Germinal center (tissue), 1 donor: ENCODE measurements around the gene TMPRSS4.

Experiments
- DNase-seq: peaks from one replicate; pipeline ENCODE4 v3.0.0; 2012; ENCODE audit warnings: mixed read lengths, low spot score

Gene TMPRSS4, protein sequence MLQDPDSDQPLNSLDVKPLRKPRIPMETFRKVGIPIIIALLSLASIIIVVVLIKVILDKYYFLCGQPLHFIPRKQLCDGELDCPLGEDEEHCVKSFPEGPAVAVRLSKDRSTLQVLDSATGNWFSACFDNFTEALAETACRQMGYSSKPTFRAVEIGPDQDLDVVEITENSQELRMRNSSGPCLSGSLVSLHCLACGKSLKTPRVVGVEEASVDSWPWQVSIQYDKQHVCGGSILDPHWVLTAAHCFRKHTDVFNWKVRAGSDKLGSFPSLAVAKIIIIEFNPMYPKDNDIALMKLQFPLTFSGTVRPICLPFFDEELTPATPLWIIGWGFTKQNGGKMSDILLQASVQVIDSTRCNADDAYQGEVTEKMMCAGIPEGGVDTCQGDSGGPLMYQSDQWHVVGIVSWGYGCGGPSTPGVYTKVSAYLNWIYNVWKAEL

DNA sequence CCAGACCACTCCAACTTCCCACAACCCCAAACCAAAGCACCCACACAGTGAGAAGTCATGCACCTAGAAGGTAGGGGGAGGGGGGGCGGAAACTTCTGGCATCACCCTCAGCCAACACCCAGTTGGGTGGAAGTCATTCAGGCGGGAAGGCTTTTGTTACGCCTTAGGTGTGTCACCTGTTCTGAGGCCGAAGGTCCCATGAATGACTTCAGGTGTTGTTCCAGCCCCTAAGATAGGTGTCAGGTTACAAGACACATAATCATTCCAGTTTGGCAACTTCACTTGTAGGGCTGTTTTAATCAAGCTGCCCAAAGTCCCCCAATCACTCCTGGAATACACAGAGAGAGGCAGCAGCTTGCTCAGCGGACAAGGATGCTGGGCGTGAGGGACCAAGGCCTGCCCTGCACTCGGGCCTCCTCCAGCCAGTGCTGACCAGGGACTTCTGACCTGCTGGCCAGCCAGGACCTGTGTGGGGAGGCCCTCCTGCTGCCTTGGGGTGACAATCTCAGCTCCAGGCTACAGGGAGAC lies at the start of gene TMPRSS4:
TMPRSS4 (plus strand) TSS at position 325 of the 528 bp plus-strand sequence. CDS start 225 bp downstream, outside the sequence.
- DNase-seq = no peak

DNA sequence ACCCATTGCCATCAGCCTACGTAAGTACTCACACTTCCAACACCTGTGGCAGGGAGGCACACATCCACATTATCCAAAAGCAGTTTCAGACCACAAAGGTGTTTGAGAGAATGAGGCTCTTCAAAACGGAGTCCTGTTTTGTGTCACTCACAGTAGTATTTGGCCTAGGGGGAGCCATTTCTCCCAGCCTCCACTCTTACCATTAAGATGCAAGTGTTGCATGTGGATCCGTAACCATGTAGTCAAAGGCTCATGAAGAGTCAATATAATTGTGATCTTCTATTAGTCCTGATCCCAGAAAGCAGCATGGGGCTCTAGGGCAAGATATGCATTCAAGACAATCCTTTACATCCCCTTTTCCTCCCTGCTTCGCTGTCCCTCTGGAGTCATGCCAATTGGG lies 49.2 kb upstream of the TMPRSS4 start:
- no peak for DNase-seq

DNA sequence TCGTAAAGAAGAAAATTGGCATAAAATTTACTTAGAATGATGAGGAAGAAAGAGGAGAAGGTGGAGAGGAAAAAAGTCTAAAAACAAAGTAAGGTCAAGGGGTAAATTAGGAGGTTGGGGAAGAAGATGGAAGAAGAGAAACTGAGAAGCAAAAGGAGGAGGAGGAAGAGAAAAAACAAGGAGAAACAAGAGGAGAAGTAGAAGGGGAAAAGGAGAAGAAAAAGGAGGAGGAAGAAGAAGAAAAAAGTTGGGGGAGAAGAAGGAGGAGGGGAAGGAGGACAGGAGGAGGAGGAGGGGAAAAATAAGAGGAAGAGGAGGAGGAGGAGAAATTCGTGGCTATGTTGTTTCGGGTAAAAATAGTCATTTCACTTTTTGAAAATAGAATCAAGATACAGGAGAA lies 48.3 kb upstream of the TMPRSS4 start:
- no peak for DNase-seq

DNA sequence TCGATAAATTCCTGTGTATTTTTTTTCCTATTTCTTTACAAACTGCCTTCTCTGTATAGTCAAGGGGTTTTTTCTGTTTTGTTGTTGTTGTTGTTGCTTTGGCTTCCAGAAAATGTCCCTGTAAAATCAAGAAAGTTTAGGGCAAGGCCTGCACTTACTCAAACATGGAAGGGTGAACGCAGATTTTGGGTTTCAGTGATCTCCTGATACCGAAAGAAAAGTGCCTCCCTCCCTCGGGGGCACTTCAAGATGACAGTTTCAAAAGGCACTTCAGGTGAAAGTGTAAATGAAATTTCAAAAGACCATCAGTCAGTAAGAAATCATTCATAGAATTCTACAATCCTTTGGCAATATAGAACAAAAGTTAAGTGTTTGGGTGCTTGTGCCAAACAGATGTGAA lies 43.4 kb upstream of the TMPRSS4 start:
- DNase-seq = no peak

DNA sequence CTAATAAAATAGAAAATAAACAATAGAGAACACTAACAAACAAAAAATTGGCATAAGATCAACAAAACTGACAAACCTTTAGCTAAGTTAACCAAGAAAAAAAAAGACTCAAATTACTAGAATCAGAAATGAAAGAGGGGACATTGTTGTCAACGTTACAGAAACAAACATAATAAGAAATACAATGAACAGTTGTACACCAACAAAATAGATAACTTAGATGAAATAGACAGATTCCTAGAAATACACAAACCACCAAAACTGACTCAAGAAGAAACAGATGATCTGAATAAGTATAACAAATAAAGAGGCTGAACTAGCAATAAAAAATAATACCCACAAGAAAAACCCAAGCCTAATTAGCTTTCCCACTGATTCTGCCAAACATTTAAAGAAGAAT lies 34.7 kb upstream of the TMPRSS4 start:
- no peak for DNase-seq

DNA sequence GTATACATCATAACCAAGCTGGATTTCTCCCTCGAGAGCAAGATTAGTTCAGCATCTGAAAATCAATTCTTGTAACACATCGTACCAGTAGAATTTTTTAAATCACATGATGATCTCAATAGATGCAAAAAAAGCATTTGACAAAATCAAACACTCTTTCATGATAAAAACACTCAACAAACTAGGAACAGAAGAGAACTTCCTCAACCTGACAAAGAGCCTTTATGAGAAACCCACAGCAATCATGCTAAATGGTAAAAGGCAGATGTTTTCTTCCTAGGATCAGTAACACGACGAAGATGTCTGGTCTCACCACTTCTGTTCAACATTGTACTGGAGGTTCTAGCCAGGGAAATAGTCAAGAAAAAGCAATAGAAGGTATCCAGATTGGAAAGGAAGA lies 34.1 kb upstream of the TMPRSS4 start:
- no peak for DNase-seq

DNA sequence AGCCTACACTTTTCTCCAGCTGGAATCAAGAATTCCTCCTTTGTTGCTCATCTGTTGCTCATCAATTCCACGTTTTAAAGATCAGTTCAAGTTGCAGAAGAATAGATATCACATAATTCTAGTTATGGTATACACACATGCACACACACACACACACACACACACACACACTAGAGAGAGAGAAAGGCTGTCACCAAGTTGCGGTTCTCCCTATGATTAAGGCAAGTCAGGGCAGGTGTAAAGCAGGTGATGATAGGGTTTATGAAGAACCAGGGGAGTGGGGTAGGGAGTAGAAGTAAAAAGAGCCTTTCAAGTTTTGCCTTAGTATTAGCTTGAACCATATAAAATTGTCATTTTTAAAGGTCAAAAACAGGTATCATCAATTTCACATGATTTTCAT lies 31.7 kb upstream of the TMPRSS4 start:
- no peak for DNase-seq

DNA sequence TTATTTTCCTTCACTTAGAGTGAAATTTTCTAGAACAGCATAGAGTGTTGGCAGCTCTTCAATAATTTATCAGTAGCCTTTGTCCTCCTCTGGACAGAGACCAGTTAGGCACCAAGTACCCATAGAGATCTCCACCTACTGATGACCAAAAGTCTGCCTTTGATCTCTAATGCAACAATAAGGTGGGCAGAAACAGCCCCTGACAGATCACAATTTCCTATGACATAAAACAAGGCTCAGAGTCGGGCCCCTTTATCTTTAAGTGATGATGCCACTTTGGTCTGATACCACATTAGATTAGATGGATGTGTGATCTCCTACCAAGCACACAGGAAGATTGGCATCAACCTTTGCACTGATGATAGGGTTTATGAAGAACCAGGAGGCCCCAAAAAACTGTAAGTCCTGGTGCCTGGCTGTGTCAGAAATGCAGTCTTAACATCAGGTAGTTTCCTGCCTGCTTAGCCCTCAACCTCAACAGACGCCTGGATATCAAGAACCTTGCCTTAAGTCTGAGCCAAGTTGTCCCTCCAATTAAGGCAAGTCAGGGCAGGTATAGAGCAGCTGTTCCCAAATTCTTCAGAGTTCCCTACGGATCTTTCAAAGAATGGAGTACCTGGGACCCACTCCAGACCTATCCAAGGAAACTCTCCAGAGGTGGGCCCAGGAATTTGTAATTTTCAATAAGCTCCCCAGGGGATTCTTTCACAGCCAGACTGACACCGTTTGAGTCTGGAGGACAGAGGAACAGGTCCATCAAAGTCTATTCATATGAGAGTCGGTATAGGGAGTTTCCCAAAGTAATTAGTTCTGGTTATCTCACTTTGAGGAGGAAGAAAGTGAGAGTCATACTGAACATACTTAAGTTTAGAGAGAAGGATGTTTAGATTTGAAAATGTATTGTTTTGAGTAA lies 30.6 kb upstream of the TMPRSS4 start:
- DNase-seq = no peak

DNA sequence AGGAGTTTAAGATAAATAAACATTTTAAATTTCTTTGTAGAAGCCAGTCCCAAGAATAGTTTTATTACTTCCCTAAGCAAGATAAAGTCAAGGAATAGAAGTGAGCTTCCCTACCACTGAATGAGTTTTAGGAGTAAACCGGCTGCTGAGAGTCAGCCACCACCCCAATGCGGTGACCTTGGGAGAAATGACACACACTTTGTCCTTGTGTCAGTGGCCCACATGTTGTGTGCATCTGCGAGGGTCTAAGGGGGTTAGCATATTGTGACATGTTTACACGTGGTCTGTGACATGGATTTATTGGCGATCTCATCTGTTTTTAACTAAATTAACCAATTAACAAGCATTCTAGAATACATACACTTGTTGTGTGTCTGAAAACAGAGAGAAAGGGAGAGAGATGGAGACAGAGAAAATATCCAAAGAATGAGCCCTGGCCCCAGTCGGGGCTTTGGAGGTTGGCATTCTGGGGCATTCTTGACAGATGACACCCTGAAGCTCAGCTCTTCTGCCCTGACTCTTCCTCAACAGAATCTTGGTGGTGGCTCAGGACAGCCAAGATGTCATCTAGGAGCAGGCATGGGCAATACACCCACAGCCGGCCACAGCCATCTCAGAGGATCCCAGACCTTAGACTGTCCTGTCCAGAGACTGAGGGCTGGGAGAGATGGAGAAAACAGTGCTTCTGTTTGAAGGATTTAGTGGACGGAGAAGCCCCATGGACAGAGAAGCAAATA lies 29.7 kb upstream of the TMPRSS4 start:
- DNase-seq = no peak

DNA sequence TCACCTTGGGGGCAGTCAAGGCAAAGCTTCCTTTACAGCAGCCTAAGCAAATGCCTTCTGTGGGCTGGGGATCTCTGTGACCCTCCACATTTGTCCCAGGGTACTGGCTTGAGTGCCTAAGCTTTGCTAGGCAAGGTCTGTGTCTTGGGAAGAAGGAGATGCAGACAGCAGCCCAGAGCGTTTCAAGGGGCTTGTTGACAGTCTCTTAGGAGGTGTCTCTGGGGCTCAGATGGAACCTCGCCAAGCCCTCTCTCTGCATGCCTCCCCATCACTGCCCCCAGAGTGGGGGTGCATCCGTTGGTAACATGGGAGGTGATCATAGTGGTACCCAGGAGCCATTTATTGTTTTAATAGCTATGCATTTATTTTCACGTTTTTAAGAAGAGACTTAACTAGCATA lies 29.1 kb upstream of the TMPRSS4 start:
- DNase-seq = no peak

DNA sequence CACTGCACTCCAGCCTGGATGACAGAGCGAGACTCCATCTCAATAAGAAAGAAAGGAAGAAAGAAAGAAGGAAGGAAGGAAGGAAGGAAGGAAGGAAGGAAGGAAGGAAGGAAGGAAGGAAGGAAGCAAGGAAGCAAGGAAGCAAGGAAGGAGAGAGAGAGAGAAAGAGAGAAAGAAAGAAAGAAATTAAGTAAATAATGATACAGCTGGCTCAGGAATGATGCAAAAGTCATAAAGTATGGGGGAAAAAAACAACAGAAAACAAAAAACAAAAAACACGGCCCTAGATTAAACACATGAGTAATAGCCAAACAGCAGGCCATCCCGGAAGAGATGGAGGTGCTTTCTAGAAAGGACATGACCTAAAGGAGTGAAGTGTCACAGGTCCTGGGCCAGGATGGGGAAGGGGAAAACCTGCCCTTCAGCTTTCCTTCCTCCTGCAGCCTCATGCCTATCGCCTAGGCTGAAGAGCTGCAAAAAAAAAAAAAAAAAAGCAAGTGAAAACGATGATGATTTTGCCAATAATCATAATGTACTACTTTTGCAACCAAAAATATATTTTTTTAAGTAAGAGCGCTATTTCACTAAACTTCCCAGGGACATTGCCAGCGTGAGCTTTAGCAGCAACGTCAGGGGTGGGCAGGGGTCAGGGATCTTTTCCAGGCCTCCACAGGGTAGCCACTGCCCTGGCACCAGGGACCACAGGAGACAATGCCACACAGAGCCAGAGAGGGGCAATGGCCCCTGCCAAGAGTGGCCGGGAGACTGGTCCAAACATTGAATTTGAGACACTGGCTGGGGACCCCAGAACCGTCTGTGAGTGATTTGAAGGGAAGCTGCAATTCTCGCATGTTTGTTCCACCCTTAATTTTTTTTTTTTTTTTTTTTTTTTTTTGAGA lies 28.2 kb upstream of the TMPRSS4 start:
- DNase-seq = no peak

DNA sequence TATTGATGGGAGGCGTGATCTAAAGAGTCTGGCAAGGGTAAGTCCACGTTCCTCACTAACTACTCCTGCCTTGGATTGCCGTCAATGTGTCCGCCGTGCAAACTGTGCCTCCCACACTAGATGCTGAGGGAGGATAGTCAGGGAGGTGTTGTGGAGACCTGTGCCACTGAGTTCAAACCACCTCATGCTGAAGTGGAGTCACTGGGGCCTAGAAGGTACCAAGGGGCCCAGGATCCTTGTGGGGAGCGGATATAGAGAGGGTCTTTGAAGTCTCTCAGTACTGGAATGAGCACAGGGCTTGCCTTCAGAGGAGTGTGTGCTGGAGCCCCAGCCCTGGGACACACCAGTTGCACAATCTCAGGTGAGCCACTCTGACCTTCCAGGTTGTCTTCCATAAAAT lies 27.1 kb upstream of the TMPRSS4 start:
- DNase-seq = no peak

DNA sequence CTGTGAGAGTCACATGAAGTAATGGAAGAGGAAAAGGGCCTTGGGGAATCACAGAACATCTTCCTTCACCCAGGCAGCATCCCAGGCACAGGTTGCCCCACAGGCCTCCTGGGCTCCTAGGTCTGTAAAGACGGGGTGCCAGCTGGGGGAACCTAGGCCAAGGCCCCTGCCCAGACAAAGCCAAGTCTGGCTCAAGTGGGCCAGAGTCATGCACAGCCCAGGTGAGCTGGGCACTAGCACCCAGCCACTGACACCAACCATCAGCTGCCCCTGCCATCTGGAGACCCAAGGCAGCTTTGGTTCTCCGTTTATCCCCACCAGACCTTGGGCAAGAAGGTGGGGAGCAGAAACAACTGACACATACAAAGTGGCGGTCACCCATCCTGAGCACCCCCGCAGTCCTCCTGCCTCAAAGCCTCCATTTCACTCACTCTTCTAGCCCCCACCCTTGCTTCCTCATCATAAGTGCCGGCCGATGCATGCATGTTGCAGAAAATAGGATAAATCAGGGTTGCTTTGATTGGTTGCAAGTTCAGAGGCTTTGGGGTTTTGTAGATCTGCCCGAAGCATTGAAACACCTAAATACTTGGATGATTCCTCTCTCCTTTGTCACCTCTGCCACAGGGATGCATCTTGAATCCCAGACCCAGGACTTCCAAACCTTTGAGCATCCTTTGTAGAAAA lies 26.5 kb upstream of the TMPRSS4 start:
- no peak for DNase-seq

DNA sequence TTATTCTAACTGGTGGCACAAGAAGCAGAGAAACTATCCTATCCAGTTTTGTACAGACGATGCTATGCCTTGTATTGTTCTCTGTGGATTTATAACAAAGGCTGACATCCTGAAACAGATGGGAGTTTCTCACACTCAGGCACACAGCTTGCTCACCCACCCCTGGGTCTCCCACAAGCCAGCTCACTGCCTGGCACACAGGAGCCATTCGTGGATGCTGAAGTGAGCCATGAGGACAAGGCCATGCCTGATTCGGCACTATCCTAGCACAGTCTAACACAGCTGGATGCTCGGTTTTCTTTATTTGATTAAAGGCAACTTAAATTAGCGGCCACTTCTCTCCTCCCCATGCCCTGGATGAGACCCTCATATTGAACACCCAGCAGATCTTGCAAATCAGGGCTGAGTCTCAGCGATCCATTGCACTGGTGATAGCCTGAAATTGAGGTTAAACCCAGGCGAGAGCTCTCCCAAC lies 25.7 kb upstream of the TMPRSS4 start:
- no peak for DNase-seq

DNA sequence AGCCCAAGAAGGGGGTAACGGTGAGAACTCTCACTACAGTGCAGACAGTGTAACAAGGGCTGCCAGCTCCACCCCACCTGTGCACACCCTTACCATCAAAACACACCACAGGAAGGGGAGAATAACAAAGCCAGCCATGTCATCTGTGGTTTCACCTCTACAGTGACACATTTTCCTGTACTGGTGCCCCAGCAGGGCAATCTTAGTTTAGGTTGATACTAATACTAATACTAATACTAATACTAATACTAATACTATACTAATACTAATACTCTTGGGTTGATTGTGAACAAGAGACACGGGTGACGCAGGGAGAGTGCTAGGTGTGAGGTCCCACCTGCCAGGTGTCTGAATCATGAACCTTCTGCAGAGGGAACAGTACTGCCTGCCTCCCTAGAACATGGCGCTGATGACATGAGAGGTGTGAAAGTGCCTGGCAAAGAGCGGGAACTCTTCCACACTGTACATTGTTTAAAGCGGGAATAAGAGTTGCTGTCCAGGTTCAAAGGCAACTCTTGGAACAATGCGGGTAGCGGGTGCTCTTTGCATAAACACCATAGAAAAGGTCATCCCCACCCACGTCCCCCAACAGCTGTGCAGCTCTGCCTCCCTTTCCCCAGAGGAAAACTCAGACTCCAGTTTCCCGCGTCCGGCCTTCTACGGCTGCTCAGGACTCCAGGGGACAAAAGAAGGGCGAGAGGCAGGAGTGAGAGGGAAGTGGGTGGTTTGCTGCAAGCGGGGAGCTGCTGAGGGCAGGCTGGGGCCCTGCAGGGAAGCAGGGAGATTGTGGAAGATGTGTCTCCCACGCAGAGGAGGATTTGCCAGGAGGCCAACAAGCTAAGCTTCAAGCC lies 25.0 kb upstream of the TMPRSS4 start:
- no peak for DNase-seq

DNA sequence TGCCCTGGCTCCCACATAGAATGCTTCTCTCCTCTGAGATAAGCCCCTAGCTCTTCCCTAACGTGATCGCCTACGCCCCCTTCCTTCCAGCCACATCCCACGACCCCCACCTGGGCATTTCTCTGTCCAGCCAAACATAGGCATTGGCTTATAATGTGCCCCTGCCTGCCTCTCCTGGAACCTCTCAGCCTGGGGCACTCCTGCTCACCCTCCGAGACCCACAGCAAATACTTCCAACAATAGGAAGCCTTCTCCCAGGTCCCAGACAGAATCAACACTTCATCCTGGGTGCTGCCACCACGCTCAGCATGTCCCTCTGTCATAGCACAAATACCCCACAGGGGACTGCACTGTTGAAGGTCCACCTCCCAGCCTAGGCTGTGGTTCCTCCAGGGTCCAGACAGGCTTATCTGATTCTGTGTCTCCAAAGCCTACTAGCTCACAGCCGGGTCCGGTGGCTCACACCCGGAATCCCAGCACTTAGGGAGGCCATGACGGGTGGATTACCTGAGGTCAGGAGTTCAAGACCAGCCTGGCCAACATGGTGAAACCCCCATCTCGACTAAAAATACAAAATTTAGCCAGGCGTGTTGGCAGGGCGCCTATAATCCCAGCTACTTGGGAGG lies 24.2 kb upstream of the TMPRSS4 start:
- no peak for DNase-seq

DNA sequence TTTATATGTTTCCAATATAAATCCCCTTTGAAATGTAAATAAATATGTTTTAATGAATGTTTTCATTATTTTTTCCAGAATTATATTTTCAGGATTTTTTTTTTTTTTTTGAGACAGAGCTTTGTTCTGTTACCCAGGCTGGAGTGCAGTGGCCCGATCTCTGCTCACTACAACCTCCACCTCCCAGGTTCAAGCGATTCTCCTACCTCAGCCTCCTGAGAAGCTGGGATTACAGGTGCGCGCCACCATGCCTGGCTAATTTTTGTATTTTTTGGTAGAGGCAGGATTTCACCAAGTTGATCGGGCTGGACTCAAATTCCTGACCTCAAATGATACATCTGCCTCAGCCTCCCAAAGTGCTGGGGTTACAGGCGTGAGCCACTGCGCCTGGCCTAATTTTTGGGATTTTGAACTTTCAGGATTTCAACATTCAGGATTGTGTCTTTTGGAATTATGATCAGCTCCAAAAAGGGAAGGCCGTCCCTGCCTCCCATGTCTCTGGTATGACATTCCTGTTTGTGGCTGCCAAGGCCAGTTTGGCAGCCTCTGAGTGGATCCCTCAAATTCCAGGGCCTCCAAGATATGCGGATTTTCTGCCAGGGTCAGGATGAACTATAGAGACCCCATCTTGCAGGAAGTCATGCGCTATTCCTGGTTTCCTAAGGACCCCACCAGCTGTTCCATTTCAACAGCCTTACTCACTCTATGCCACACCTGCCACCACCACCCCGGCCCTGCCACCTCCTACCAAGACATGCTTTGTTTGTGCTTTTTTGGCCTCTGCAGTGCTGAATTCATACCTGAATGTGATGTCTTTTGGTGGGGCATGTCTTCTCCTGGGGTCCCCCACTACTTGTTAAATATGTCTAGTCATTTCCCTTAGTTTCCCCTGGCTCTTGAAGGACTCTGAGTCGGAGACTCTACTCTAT lies 21.9 kb upstream of the TMPRSS4 start:
- DNase-seq = no peak

DNA sequence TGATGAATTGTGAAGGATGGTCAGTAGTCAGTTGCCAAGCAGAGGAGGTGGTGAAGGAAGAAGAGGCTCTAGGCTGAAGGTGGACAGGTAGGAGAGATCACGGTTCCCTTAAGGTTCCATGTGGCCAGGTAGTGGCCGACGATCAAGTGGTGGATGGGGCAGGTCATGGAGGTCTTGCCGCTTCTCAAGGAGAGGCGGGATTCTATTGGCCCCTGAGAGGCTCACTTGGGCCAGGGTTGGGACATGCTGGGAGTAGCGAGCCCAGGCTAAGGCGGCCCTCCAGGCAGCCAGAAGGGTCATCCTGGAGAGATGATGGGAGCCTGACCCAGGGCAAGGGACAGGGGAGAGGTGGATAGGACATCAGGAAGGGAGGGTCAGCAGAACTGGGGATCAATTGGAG lies 20.9 kb upstream of the TMPRSS4 start:
- no peak for DNase-seq
